ENCODE data around the gene CAMK1D. TPM values are rescaled to one million over a fixed set of nuclear protein-coding genes. Genes with fewer than 3 reads are reported as not detected.

The CAMK1D gene
- total and polyA plus RNA-seq, 2 of the 4 experiments (the other 2 are of a cell fraction): 5.0 to 5.3 TPM

DNA sequence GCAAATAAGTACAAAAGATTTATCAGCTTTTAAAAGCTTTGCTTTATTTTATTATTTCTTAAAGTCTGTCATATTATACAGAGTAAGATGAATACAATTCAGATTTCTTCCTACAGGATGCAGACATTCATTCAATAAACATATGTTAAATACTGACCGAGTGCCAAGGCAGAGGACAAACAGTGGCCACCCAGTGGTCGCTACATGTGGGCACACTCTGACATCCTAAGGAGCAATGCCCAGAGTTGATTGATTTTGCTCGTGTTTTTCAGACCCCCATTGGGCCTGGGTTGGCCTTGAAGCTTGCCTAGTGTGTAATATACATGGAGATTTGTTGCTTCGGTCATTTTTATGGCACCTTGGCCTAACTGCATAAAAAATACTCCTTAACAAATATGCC is 451.0 kb downstream of the CAMK1D start:
- Histone ChIP-seq H2AFZ (replicated peaks; ENCODE audit: low read length, poor library complexity) (no peak overlapping the region), H4K8ac (ENCODE audit: low read depth in 2 of 2, low read length in 2 of 2) (no peak overlapping the region), H3K14ac (replicated peaks; ENCODE audit: low read depth, low read length) (no peak overlapping the region), H2AK5ac (ENCODE audit: low read depth, low read length) (no peak overlapping the region), H4K91ac (ENCODE audit: insufficient read depth, low read depth, low read length) (no peak overlapping the region), H3K4me2 (ENCODE audit: low read depth, low read length) (no peak overlapping the region), H3K23ac (ENCODE audit: low read depth, low read length) (no peak overlapping the region), H4K20me1 (ENCODE audit: insufficient read depth, low read length) (no peaks in the 10 kb centered on the region), H3K4ac (ENCODE audit: low read depth, low read length) (no peak overlapping the region), H3K79me1 (ENCODE audit: low read depth in 1 of 2, low read length in 2 of 2) (no peaks in the 10 kb centered on the region), H2BK120ac (ENCODE audit: low read depth, low read length) (no peak overlapping the region), H3K27ac (ENCODE audit: insufficient read depth, low read length) (no peak overlapping the region), H3K56ac (ENCODE audit: extremely low read depth, insufficient read depth, low read length) (no peak overlapping the region), H3K4me3 (ENCODE audit: insufficient read depth, low read depth, low read length) (no peak overlapping the region), H2AK9ac (replicated peaks; ENCODE audit: low read depth, low read length, poor library complexity) (no peak overlapping the region), H3K36me3 (ENCODE audit: control insufficient read depth, insufficient read depth, low read length) (no peaks in the 10 kb centered on the region), H2BK15ac (ENCODE audit: low read depth, low read length) (no peak overlapping the region), H3K27me3 (ENCODE audit: control insufficient read depth, insufficient read depth, low read length) (peaks cover 3% of the 10 kb centered on the region; the same call in 1 of the 2 replicates), H3K9ac (ENCODE audit: low read depth, low read length) (no peak overlapping the region), H3K18ac (ENCODE audit: low read depth, low read length) (no peak overlapping the region), H2BK5ac (ENCODE audit: low read depth, low read length, poor library complexity, severe bottlenecking) (no peak overlapping the region), H3K4me1 (ENCODE audit: control insufficient read depth, insufficient read depth, low read length) (peaks cover 2% of the 10 kb centered on the region; the same call in 1 of the 2 replicates), H3K9me3 (ENCODE audit: control insufficient read depth, insufficient read depth, low read length) (no peaks in the 10 kb centered on the region), H4K5ac (ENCODE audit: low read depth, low read length) (no peak overlapping the region), H3K9me1 (ENCODE audit: insufficient read depth, low read length) (no peaks in the 10 kb centered on the region), H2BK20ac (ENCODE audit: low read depth, low read length) (no peak overlapping the region)
- DNase-seq (no peak), ATAC-seq (ENCODE audit: low read depth) (no peak)
- ChIA-PET POLR2A (ENCODE audit: unreplicated experiment) (no interaction called here), CTCF (interaction anchor here (0.6 to 1.1 kb wide), 3 partner anchors 13 to 23 kb away, joined by 3 read pairs; no protein-coding TSS in a partner anchor)
- intact Hi-C loops (cut with micrococcal nuclease): no loop called here
- dilution Hi-C loops (cut with HindIII; ENCODE audit: low sequenced_read_pairs, unreplicated experiment): no loop called here
- in situ Hi-C loops (cut with MboI; ENCODE audit: low sequenced_read_pairs): no loop called here
- TF ChIP-seq, protein P1, sequence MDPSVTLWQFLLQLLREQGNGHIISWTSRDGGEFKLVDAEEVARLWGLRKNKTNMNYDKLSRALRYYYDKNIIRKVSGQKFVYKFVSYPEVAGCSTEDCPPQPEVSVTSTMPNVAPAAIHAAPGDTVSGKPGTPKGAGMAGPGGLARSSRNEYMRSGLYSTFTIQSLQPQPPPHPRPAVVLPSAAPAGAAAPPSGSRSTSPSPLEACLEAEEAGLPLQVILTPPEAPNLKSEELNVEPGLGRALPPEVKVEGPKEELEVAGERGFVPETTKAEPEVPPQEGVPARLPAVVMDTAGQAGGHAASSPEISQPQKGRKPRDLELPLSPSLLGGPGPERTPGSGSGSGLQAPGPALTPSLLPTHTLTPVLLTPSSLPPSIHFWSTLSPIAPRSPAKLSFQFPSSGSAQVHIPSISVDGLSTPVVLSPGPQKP (IDR thresholded peaks at IDR 0.05; ENCODE audit: borderline replicate concordance, low read depth, low read length): no peak
- TF ChIP-seq, protein P2, sequence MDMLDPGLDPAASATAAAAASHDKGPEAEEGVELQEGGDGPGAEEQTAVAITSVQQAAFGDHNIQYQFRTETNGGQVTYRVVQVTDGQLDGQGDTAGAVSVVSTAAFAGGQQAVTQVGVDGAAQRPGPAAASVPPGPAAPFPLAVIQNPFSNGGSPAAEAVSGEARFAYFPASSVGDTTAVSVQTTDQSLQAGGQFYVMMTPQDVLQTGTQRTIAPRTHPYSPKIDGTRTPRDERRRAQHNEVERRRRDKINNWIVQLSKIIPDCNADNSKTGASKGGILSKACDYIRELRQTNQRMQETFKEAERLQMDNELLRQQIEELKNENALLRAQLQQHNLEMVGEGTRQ (IDR thresholded peaks at IDR 0.05; ENCODE audit: low read depth, low read length): no peak
- TF ChIP-seq CEBPB (IDR thresholded peaks at IDR 0.05; ENCODE audit: low read depth, low read length) (no peak), RAD21 (IDR thresholded peaks at IDR 0.05; ENCODE audit: low read length) (no peak), FOS (IDR thresholded peaks at IDR 0.05; ENCODE audit: low read depth, low read length) (no peak), MAFK (IDR thresholded peaks at IDR 0.05; ENCODE audit: low read depth, low read length) (no peak), CTCF (conservative IDR thresholded peaks at IDR 0.05; ENCODE audit: low read depth, low read length) (no peak), RFX5 (IDR thresholded peaks at IDR 0.05; ENCODE audit: low read depth, low read length) (no peak), SMC3 (IDR thresholded peaks at IDR 0.05; ENCODE audit: low read depth, low read length) (no peak), CHD1 (IDR thresholded peaks at IDR 0.05; ENCODE audit: low read depth, low read length) (no peak)
- no CpG with 5 or more reads among the region's 4 CpGs for WGBS, 2 experiments (ENCODE audit: extremely low coverage in 2 of 2, insufficient read length in 1 of 2)
- no TSS peak for BruUV-seq (replicated peaks)

Data from IMR-90 (cell line).